ENCODE data around the gene URM1. TPM values are rescaled to one million over a fixed set of nuclear protein-coding genes. Genes with fewer than 3 reads are reported as not detected.
A peak's percentile ranks its signal among the peaks of the same experiment; 100 is the strongest.

Gene URM1
- total and polyA plus RNA-seq, 10 of the 15 experiments (the other 5 are each of a cell fraction or from before 2014, with no cell fraction given) = 7.9 to 75.8 (median 63.7) TPM

DNA sequence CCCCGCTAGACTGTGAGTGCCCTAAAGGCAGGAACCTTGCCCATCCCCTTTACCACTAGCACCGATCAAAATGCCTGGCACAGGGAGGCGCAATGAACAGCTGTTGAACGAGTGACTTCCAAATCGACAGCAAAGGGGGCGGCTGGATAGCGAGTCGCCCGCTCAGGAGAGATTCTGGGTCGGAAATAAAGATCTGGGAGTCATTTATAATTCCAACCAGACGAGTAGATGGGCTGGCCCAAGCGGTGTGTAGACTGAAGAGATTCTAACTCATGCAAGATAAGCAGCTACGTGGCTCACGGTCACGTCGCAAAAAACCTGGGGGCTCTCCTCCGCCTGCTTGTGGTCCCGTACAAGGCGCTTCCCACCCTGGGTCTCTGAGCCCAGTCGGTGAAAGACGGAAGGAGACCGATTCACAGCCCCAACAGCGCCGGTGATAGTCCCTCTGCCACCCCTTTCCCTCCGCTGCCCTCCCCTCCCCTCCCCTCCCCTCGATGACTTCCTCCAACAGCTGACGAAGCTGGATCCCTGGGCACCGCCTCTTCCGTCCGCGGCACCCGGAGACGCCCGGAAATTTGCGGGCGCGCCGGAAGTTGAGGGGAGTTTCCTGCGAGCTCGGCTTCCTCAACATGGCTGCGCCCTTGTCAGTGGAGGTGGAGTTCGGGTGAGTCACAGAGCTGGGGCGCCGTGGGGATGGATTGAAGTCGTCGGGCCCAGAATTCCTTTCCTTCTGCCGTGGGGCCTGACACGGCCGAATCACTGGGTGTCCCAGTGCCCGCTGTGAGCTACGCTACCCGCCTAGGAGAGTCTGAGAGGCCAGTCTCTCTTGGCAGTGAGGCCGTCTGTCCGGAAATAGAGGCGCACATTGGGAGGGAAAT, at the start of gene URM1 (continued):
- TF ChIP-seq, protein P1, sequence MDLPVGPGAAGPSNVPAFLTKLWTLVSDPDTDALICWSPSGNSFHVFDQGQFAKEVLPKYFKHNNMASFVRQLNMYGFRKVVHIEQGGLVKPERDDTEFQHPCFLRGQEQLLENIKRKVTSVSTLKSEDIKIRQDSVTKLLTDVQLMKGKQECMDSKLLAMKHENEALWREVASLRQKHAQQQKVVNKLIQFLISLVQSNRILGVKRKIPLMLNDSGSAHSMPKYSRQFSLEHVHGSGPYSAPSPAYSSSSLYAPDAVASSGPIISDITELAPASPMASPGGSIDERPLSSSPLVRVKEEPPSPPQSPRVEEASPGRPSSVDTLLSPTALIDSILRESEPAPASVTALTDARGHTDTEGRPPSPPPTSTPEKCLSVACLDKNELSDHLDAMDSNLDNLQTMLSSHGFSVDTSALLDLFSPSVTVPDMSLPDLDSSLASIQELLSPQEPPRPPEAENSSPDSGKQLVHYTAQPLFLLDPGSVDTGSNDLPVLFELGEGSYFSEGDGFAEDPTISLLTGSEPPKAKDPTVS (IDR thresholded peaks at IDR 0.05; ENCODE audit: low read depth, low read length) = 0 out of 2 replicates have a peak, but pooled peaks have one; percentile 26
- TF ChIP-seq RCOR1 (conservative IDR thresholded peaks at IDR 0.05; ENCODE audit: low read depth, low read length) (no peak), TCF12 (IDR thresholded peaks at IDR 0.05; ENCODE audit: low read depth, low read length) (peak; percentile 35; the same call in 1 of the 2 replicates), DPF2 (IDR thresholded peaks at IDR 0.05) (peak; percentile 10; the same call in 1 of the 2 replicates), ATF7 (IDR thresholded peaks at IDR 0.05; ENCODE audit: low read depth) (peak; percentile 72), CREM (IDR thresholded peaks at IDR 0.05; ENCODE audit: low read depth) (no peak; the same call in 1 of the 2 replicates), EP300 (IDR thresholded peaks at IDR 0.05; ENCODE audit: borderline replicate concordance in 1 of 2, control insufficient read depth in 1 of 2, low read depth in 2 of 2, low read length in 2 of 2) (no peak), MYB (IDR thresholded peaks at IDR 0.05; ENCODE audit: borderline replicate concordance, low read depth, low read length) (no peak), HCFC1 (IDR thresholded peaks at IDR 0.05; ENCODE audit: low read length) (peak; percentile 70), HDAC6 (IDR thresholded peaks at IDR 0.05; ENCODE audit: unreplicated experiment) (no peak), NFYB (IDR thresholded peaks at IDR 0.05; ENCODE audit: insufficient read depth, low read depth, low read length) (no peak)
- TF ChIP-seq, protein P2, sequence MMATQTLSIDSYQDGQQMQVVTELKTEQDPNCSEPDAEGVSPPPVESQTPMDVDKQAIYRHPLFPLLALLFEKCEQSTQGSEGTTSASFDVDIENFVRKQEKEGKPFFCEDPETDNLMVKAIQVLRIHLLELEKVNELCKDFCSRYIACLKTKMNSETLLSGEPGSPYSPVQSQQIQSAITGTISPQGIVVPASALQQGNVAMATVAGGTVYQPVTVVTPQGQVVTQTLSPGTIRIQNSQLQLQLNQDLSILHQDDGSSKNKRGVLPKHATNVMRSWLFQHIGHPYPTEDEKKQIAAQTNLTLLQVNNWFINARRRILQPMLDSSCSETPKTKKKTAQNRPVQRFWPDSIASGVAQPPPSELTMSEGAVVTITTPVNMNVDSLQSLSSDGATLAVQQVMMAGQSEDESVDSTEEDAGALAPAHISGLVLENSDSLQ (IDR thresholded peaks at IDR 0.05) = peak; percentile 30; the same call in 1 of the 2 replicates
- TF ChIP-seq, protein P3, sequence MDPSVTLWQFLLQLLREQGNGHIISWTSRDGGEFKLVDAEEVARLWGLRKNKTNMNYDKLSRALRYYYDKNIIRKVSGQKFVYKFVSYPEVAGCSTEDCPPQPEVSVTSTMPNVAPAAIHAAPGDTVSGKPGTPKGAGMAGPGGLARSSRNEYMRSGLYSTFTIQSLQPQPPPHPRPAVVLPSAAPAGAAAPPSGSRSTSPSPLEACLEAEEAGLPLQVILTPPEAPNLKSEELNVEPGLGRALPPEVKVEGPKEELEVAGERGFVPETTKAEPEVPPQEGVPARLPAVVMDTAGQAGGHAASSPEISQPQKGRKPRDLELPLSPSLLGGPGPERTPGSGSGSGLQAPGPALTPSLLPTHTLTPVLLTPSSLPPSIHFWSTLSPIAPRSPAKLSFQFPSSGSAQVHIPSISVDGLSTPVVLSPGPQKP (IDR thresholded peaks at IDR 0.05; ENCODE audit: low read depth, low read length) = peak; percentile 77
- TF ChIP-seq, protein P4, sequence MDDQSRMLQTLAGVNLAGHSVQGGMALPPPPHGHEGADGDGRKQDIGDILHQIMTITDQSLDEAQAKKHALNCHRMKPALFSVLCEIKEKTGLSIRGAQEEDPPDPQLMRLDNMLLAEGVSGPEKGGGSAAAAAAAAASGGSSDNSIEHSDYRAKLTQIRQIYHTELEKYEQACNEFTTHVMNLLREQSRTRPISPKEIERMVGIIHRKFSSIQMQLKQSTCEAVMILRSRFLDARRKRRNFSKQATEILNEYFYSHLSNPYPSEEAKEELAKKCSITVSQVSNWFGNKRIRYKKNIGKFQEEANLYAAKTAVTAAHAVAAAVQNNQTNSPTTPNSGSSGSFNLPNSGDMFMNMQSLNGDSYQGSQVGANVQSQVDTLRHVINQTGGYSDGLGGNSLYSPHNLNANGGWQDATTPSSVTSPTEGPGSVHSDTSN (IDR thresholded peaks at IDR 0.05; ENCODE audit: insufficient replicate concordance, low read depth, low read length) = peak; percentile 8
- TF ChIP-seq, protein P5, sequence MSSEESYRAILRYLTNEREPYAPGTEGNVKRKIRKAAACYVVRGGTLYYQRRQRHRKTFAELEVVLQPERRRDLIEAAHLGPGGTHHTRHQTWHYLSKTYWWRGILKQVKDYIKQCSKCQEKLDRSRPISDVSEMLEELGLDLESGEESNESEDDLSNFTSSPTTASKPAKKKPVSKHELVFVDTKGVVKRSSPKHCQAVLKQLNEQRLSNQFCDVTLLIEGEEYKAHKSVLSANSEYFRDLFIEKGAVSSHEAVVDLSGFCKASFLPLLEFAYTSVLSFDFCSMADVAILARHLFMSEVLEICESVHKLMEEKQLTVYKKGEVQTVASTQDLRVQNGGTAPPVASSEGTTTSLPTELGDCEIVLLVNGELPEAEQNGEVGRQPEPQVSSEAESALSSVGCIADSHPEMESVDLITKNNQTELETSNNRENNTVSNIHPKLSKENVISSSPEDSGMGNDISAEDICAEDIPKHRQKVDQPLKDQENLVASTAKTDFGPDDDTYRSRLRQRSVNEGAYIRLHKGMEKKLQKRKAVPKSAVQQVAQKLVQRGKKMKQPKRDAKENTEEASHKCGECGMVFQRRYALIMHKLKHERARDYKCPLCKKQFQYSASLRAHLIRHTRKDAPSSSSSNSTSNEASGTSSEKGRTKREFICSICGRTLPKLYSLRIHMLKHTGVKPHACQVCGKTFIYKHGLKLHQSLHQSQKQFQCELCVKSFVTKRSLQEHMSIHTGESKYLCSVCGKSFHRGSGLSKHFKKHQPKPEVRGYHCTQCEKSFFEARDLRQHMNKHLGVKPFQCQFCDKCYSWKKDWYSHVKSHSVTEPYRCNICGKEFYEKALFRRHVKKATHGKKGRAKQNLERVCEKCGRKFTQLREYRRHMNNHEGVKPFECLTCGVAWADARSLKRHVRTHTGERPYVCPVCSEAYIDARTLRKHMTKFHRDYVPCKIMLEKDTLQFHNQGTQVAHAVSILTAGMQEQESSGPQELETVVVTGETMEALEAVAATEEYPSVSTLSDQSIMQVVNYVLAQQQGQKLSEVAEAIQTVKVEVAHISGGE (CRISPR knock-in tag; IDR thresholded peaks at IDR 0.05) = 0 out of 2 replicates have a peak, but pooled peaks have one; percentile 0
- TF ChIP-seq, protein P6, sequence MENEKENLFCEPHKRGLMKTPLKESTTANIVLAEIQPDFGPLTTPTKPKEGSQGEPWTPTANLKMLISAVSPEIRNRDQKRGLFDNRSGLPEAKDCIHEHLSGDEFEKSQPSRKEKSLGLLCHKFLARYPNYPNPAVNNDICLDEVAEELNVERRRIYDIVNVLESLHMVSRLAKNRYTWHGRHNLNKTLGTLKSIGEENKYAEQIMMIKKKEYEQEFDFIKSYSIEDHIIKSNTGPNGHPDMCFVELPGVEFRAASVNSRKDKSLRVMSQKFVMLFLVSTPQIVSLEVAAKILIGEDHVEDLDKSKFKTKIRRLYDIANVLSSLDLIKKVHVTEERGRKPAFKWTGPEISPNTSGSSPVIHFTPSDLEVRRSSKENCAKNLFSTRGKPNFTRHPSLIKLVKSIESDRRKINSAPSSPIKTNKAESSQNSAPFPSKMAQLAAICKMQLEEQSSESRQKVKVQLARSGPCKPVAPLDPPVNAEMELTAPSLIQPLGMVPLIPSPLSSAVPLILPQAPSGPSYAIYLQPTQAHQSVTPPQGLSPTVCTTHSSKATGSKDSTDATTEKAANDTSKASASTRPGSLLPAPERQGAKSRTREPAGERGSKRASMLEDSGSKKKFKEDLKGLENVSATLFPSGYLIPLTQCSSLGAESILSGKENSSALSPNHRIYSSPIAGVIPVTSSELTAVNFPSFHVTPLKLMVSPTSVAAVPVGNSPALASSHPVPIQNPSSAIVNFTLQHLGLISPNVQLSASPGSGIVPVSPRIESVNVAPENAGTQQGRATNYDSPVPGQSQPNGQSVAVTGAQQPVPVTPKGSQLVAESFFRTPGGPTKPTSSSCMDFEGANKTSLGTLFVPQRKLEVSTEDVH (IDR thresholded peaks at IDR 0.05; ENCODE audit: low read depth, partially characterized antibody) = peak; percentile 58

Measured in GM12878 (cell line).